Mesendoderm (in vitro differentiated cells): ENCODE results near the gene CAPN14.

Experiments used
- DNase-seq: peaks from one replicate; pipeline ENCODE4 v3.0.0; 2013
- H2AK5ac ChIP-seq: 2 replicates; pipeline ENCODE4 v1.6.1; 2013; ENCODE audit warnings: low read length, inconsistent platforms
- H2BK120ac ChIP-seq: 2 replicates; pipeline ENCODE4 v1.6.1; 2013; ENCODE audit warnings: low read depth, mild to moderate bottlenecking, low read length, moderate library complexity, mixed read lengths
- H2BK15ac ChIP-seq: replicated peaks from 2 replicates; pipeline ENCODE4 v1.6.1; 2013; ENCODE audit warnings: low read depth, mild to moderate bottlenecking, moderate library complexity
- H2BK5ac ChIP-seq: 2 replicates; pipeline ENCODE4 v1.6.1; 2013; ENCODE audit warnings: low read length, inconsistent platforms
- H3K18ac ChIP-seq: 2 replicates; pipeline ENCODE4 v1.6.1; 2013; ENCODE audit warnings: mild to moderate bottlenecking, low read length, mixed read lengths
- H3K23ac ChIP-seq: one replicate; pipeline ENCODE4 v1.6.1; 2013; ENCODE audit warnings: low read length
- H3K27ac ChIP-seq: 2 replicates; pipeline ENCODE4 v1.5.1; 2013; ENCODE audit warnings: low read depth, mild to moderate bottlenecking, inconsistent platforms, low read length, moderate library complexity
- H3K27me3 ChIP-seq: 2 replicates; pipeline ENCODE4 v1.6.1; 2013; ENCODE audit warnings: low read length, control low read depth, mild to moderate bottlenecking, inconsistent platforms; ENCODE audit not compliant: insufficient read depth, poor library complexity
- H3K36me3 ChIP-seq: 2 replicates; pipeline ENCODE4 v1.6.1; 2013; ENCODE audit warnings: low read length, inconsistent platforms; ENCODE audit not compliant: control insufficient read depth, insufficient read depth
- H3K4ac ChIP-seq: one replicate; pipeline ENCODE4 v1.6.1; 2013; ENCODE audit warnings: low read depth, mild to moderate bottlenecking, low read length, moderate library complexity
- H3K4me1 ChIP-seq: 2 replicates; pipeline ENCODE4 v1.6.1; 2013; ENCODE audit warnings: low read depth, low read length, inconsistent platforms; ENCODE audit not compliant: control insufficient read depth
- H3K4me2 ChIP-seq: 2 replicates; pipeline ENCODE4 v1.6.1; 2013; ENCODE audit warnings: low read length
- H3K4me3 ChIP-seq: 2 replicates; pipeline ENCODE4 v1.5.1; 2013; ENCODE audit warnings: mild to moderate bottlenecking, low read length
- H3K56ac ChIP-seq: one replicate; pipeline ENCODE4 v1.6.1; 2013; ENCODE audit warnings: low read length
- H3K79me1 ChIP-seq: 2 replicates; pipeline ENCODE4 v1.6.1; 2013; ENCODE audit warnings: low read length, inconsistent platforms
- H3K79me2 ChIP-seq: 2 replicates; pipeline ENCODE4 v1.6.1; 2013; ENCODE audit warnings: mild to moderate bottlenecking, low read length; ENCODE audit not compliant: control insufficient read depth, insufficient read depth
- H3K9ac ChIP-seq: 2 replicates; pipeline ENCODE4 v1.6.1; 2013; ENCODE audit warnings: low read length, inconsistent platforms
- H4K5ac ChIP-seq: one replicate; pipeline ENCODE4 v1.6.1; 2013; ENCODE audit warnings: low read length
- H4K8ac ChIP-seq: one replicate; pipeline ENCODE4 v1.6.1; 2013; ENCODE audit warnings: low read depth, mild to moderate bottlenecking, control low read depth, low read length, moderate library complexity
- WGBS: extraction: QIAGEN DNeasy Blood & Tissue Kit; methylation state at CpG from one replicate; pipeline ENCODE4 v1.1.7; 2013; ENCODE audit warnings: low lambda C conversion rate, missing lambda C conversion rate; ENCODE audit not compliant: insufficient coverage; ENCODE audit errors: extremely low coverage; 5-methylcytosine and 5-hydroxymethylcytosine counted together

The CAPN14 gene

GRCh38 chr2:31132786-31133185, 84.5 kb downstream of the CAPN14 start:
- no peak overlapping the region for H3K9ac ChIP-seq
- H3K23ac ChIP-seq, result no peak overlapping the region
- no peak overlapping the region for H2AK5ac ChIP-seq
- H4K5ac ChIP-seq, result no peak overlapping the region
- H4K8ac ChIP-seq, result no peak overlapping the region
- peaks cover 3% of the 10 kb centered on the region for H3K27me3 ChIP-seq
- no CpG with 5 or more reads among the region's 5 CpGs for WGBS
- H3K4me1 ChIP-seq, result peaks cover 5% of the 10 kb centered on the region
- no peak overlapping the region for H3K4me2 ChIP-seq
- no peaks in the 10 kb centered on the region for H3K36me3 ChIP-seq
- H3K4ac ChIP-seq, result no peak overlapping the region
- peaks cover 1% of the 10 kb centered on the region for H3K79me1 ChIP-seq
- no peak for DNase-seq
- H3K56ac ChIP-seq, result no peak overlapping the region
- H3K27ac ChIP-seq, result no peak overlapping the region
- H2BK5ac ChIP-seq, result no peak overlapping the region
- H3K79me2 ChIP-seq, result no peaks in the 10 kb centered on the region
- no peak overlapping the region for H2BK120ac ChIP-seq
- H2BK15ac ChIP-seq, result no peak overlapping the region
- H3K18ac ChIP-seq, result no peak overlapping the region
- H3K4me3 ChIP-seq, result no peak overlapping the region

- Histone ChIP-seq H2BK5ac (no peak overlapping the region), H3K9ac (no peak overlapping the region), H3K36me3 (no peaks in the 10 kb centered on the region), H3K4ac (no peak overlapping the region), H3K79me1 (peaks cover 1% of the 10 kb centered on the region), H3K4me2 (no peak overlapping the region), H3K27me3 (peaks cover 3% of the 10 kb centered on the region), H3K56ac (no peak overlapping the region), H2AK5ac (no peak overlapping the region), H3K4me1 (peaks cover 5% of the 10 kb centered on the region), H3K27ac (no peak overlapping the region), H4K8ac (no peak overlapping the region), H4K5ac (no peak overlapping the region), H3K18ac (no peak overlapping the region), H2BK120ac (no peak overlapping the region), H3K23ac (no peak overlapping the region), H3K79me2 (no peaks in the 10 kb centered on the region), H3K4me3 (no peak overlapping the region), H2BK15ac (no peak overlapping the region)
- DNase-seq, result peak; percentile 77
- no CpG with 5 or more reads among the region's 4 CpGs for WGBS
Measured at GRCh38 chr2:31131871-31132270, 85.4 kb downstream of the CAPN14 start.

GRCh38 chr2:31129375-31130171, 87.7 kb downstream of the CAPN14 start:
- Histone ChIP-seq H3K9ac (no peak overlapping the region), H2BK120ac (no peak overlapping the region), H2AK5ac (no peak overlapping the region), H4K8ac (no peak overlapping the region), H2BK5ac (no peak overlapping the region), H3K4me1 (peaks cover 5% of the 10 kb centered on the region), H3K36me3 (no peaks in the 10 kb centered on the region), H3K23ac (no peak overlapping the region), H3K27ac (no peak overlapping the region), H3K4ac (no peak overlapping the region), H3K18ac (no peak overlapping the region), H2BK15ac (no peak overlapping the region), H3K27me3 (no peaks in the 10 kb centered on the region), H3K79me1 (no peaks in the 10 kb centered on the region), H3K4me2 (no peak overlapping the region), H3K56ac (no peak overlapping the region), H3K79me2 (no peaks in the 10 kb centered on the region), H3K4me3 (no peak overlapping the region), H4K5ac (no peak overlapping the region)
- WGBS, result no CpG with 5 or more reads among the region's 6 CpGs
- no peak for DNase-seq

- no peaks in the 10 kb centered on the region for H3K79me1 ChIP-seq
- no peak overlapping the region for H3K4ac ChIP-seq
- no CpG with 5 or more reads among the region's 3 CpGs for WGBS
- DNase-seq, result no peak
- H2BK120ac ChIP-seq, result no peak overlapping the region
- no peak overlapping the region for H3K18ac ChIP-seq
- H2BK15ac ChIP-seq, result no peak overlapping the region
- no peak overlapping the region for H3K27ac ChIP-seq
- no peak overlapping the region for H3K4me2 ChIP-seq
- H3K4me3 ChIP-seq, result no peak overlapping the region
- H2BK5ac ChIP-seq, result no peak overlapping the region
- no peaks in the 10 kb centered on the region for H3K27me3 ChIP-seq
- H3K9ac ChIP-seq, result no peak overlapping the region
- peaks cover 5% of the 10 kb centered on the region for H3K4me1 ChIP-seq
- no peak overlapping the region for H3K56ac ChIP-seq
- H3K23ac ChIP-seq, result no peak overlapping the region
- H2AK5ac ChIP-seq, result no peak overlapping the region
- no peaks in the 10 kb centered on the region for H3K36me3 ChIP-seq
- no peaks in the 10 kb centered on the region for H3K79me2 ChIP-seq
- no peak overlapping the region for H4K5ac ChIP-seq
- no peak overlapping the region for H4K8ac ChIP-seq
Measured at GRCh38 chr2:31127931-31128330, 89.4 kb downstream of the CAPN14 start.

- Histone ChIP-seq H3K23ac (no peak overlapping the region), H4K8ac (no peak overlapping the region), H3K36me3 (no peaks in the 10 kb centered on the region), H4K5ac (no peak overlapping the region), H2BK5ac (no peak overlapping the region), H3K79me2 (no peaks in the 10 kb centered on the region), H3K4me1 (peaks cover 5% of the 10 kb centered on the region), H3K18ac (no peak overlapping the region), H3K4ac (no peak overlapping the region), H2BK120ac (no peak overlapping the region), H2BK15ac (no peak overlapping the region), H3K27ac (no peak overlapping the region), H3K79me1 (no peaks in the 10 kb centered on the region), H3K56ac (no peak overlapping the region), H3K4me3 (no peak overlapping the region), H2AK5ac (no peak overlapping the region), H3K9ac (no peak overlapping the region), H3K27me3 (no peaks in the 10 kb centered on the region), H3K4me2 (no peak overlapping the region)
- no peak for DNase-seq
- no CpG with 5 or more reads among the region's 6 CpGs for WGBS
Measured at GRCh38 chr2:31125918-31126695, 91.2 kb downstream of the CAPN14 start.
